Thymus (tissue), 11 donors: ENCODE results near the gene PDZD7. TPM values are rescaled to one million over a fixed set of nuclear protein-coding genes. Genes with fewer than 3 reads are reported as not detected.

Experiments
- DNase-seq, 9 donors: peaks; one replicate each; pipeline ENCODE4 v3.0.0-alpha.2; 2013; ENCODE audit warnings: low spot score in 9 of 9, low read depth in 6 of 9, missing footprints in 1 of 9
- H3K27ac ChIP-seq, 2 donors: one replicate each; pipeline ENCODE4 v1.5.1; 2013; ENCODE audit warnings: control low read depth in 1 of 2, low read depth in 1 of 2, low read length in 1 of 2, mild to moderate bottlenecking in 1 of 2, moderate library complexity in 1 of 2
- H3K27me3 ChIP-seq, 2 donors: one replicate each; pipeline ENCODE4 v1.5.1; 2013; ENCODE audit warnings: low read length in 1 of 2; ENCODE audit not compliant: control insufficient read depth in 2 of 2, insufficient read depth in 1 of 2
- H3K36me3 ChIP-seq, 2 donors: one replicate each; pipeline ENCODE4 v1.5.1; 2013; ENCODE audit warnings: low read length in 1 of 2, mild to moderate bottlenecking in 1 of 2, moderate library complexity in 1 of 2; ENCODE audit not compliant: control insufficient read depth in 2 of 2, insufficient read depth in 2 of 2
- H3K4me1 ChIP-seq, 2 donors: one replicate each; pipeline ENCODE4 v1.5.1; 2013; ENCODE audit warnings: low read length in 2 of 2; ENCODE audit not compliant: control insufficient read depth in 2 of 2, insufficient read depth in 2 of 2
- H3K4me3 ChIP-seq, 2 donors: one replicate each; pipeline ENCODE4 v1.5.1; 2013; ENCODE audit warnings: low read length in 2 of 2, control low read depth in 1 of 2, mild to moderate bottlenecking in 1 of 2
- H3K9me3 ChIP-seq, 2 donors: one replicate each; pipeline ENCODE4 v1.5.1; 2013; ENCODE audit warnings: low read length in 1 of 2, mild to moderate bottlenecking in 1 of 2; ENCODE audit not compliant: control insufficient read depth in 2 of 2, insufficient read depth in 1 of 2
- WGBS: extraction: QIAGEN DNeasy Blood & Tissue Kit; methylation state at CpG from one replicate; pipeline ENCODE4 v1.1.7; 2013; 5-methylcytosine and 5-hydroxymethylcytosine counted together
- polyA plus RNA-seq: library from polyadenylated mRNA; stranded (reverse); fragments of 200-250 nt; gene quantifications from one replicate; pipeline ENCODE4 v1.2.3, GENCODE V29; 2013
- total RNA-seq: library from RNA; stranded (reverse); fragments of 120-200 nt; gene quantifications from one replicate; pipeline ENCODE4 v1.2.4, GENCODE V29; 2013
- donor health status: healthy.

Gene PDZD7
- total and polyA plus RNA-seq, 2 donors: 0.19 to 1.4 TPM

- no peak overlapping the region for H3K27ac ChIP-seq
- H3K9me3 ChIP-seq: peaks cover 2 to 5% of the 10 kb centered on the region in 2 donors
- H3K4me3 ChIP-seq: no peak overlapping the region
- no peaks in the 10 kb centered on the region for H3K36me3 ChIP-seq
- DNase-seq: no peak
- 91% methylated on average over 3 of the region's 3 CpGs for WGBS
- peaks cover 11 to 16% of the 10 kb centered on the region in 2 donors for H3K4me1 ChIP-seq
- peaks cover 49 to 82% of the 10 kb centered on the region in 2 donors for H3K27me3 ChIP-seq
Observed at GRCh38 chr10:101070098-101070497, 39.2 kb upstream of the PDZD7 start.

GRCh38 chr10:101069441-101069840 lies 38.5 kb upstream of the PDZD7 start:
- WGBS: 86% methylated on average over 5 of the region's 5 CpGs
- peaks cover 2 to 7% of the 10 kb centered on the region in 2 donors for H3K9me3 ChIP-seq
- peaks cover 11 to 16% of the 10 kb centered on the region in 2 donors for H3K4me1 ChIP-seq
- no peak overlapping the region for H3K27ac ChIP-seq
- no peaks in the 10 kb centered on the region for H3K36me3 ChIP-seq
- no peak for DNase-seq
- peaks cover 56 to 82% of the 10 kb centered on the region in 2 donors for H3K27me3 ChIP-seq
- no peak overlapping the region for H3K4me3 ChIP-seq

GRCh38 chr10:101067356-101068083 lies 36.6 kb upstream of the PDZD7 start:
- Histone ChIP-seq H3K9me3 (peaks cover 0 to 14% of the 10 kb centered on the region in 2 donors), H3K4me3 (peak overlapping the region; percentile 35 to 44), H3K36me3 (no peaks in the 10 kb centered on the region), H3K27me3 (peaks cover 56 to 82% of the 10 kb centered on the region in 2 donors), H3K4me1 (peaks cover 15 to 29% of the 10 kb centered on the region in 2 donors), H3K27ac (no peak overlapping the region)
- 2% methylated on average over 43 of the region's 43 CpGs for WGBS
- peak; percentile 54 to 88 (median 73) for DNase-seq

GRCh38 chr10:101066896-101067355 lies 36.0 kb upstream of the PDZD7 start:
- Histone ChIP-seq H3K4me1 (peaks cover 21 to 35% of the 10 kb centered on the region in 2 donors), H3K9me3 (peaks cover 0 to 17% of the 10 kb centered on the region in 2 donors), H3K4me3 (peak overlapping the region; percentile 35 to 44), H3K27ac (no peak overlapping the region), H3K27me3 (peaks cover 57 to 82% of the 10 kb centered on the region in 2 donors), H3K36me3 (no peaks in the 10 kb centered on the region)
- no peak for DNase-seq
- WGBS: 3% methylated on average over 31 of the region's 31 CpGs

GRCh38 chr10:101066146-101066895 lies 35.4 kb upstream of the PDZD7 start:
- Histone ChIP-seq H3K27me3 (peaks cover 62 to 82% of the 10 kb centered on the region in 2 donors), H3K36me3 (no peaks in the 10 kb centered on the region), H3K4me3 (peak overlapping the region in 1 of 2 donors; percentile 44), H3K4me1 (peaks cover 26 to 41% of the 10 kb centered on the region in 2 donors), H3K27ac (no peak overlapping the region), H3K9me3 (peaks cover 0 to 17% of the 10 kb centered on the region in 2 donors)
- WGBS: 11% methylated on average over 49 of the region's 49 CpGs
- DNase-seq: peak in 1 of 9 donors; percentile 56

GRCh38 chr10:101065481-101066145 lies 34.7 kb upstream of the PDZD7 start:
- Histone ChIP-seq H3K9me3 (peaks cover 0 to 17% of the 10 kb centered on the region in 2 donors), H3K27me3 (peaks cover 64 to 81% of the 10 kb centered on the region in 2 donors), H3K36me3 (no peaks in the 10 kb centered on the region), H3K4me1 (peaks cover 28 to 45% of the 10 kb centered on the region in 2 donors), H3K4me3 (no peak overlapping the region), H3K27ac (no peak overlapping the region)
- no peak for DNase-seq
- WGBS: 88% methylated on average over 3 of the region's 3 CpGs

GRCh38 chr10:101064415-101065030 lies 33.6 kb upstream of the PDZD7 start:
- Histone ChIP-seq H3K27ac (no peak overlapping the region), H3K36me3 (no peaks in the 10 kb centered on the region), H3K4me3 (no peak overlapping the region), H3K9me3 (peaks cover 0 to 17% of the 10 kb centered on the region in 2 donors), H3K27me3 (peaks cover 64 to 72% of the 10 kb centered on the region in 2 donors), H3K4me1 (peaks cover 28 to 54% of the 10 kb centered on the region in 2 donors)
- no peak for DNase-seq
- WGBS: 97% methylated on average over 9 of the region's 9 CpGs

GRCh38 chr10:101063548-101064414 lies 32.9 kb upstream of the PDZD7 start:
- H3K27ac ChIP-seq: no peak overlapping the region
- peaks cover 64 to 72% of the 10 kb centered on the region in 2 donors for H3K27me3 ChIP-seq
- peaks cover 31 to 56% of the 10 kb centered on the region in 2 donors for H3K4me1 ChIP-seq
- H3K9me3 ChIP-seq: peaks cover 0 to 17% of the 10 kb centered on the region in 2 donors
- H3K36me3 ChIP-seq: no peaks in the 10 kb centered on the region
- DNase-seq: no peak
- 25% methylated on average over 15 of the region's 15 CpGs for WGBS
- H3K4me3 ChIP-seq: no peak overlapping the region
